ENCODE data around the gene STARD13.

DNA sequence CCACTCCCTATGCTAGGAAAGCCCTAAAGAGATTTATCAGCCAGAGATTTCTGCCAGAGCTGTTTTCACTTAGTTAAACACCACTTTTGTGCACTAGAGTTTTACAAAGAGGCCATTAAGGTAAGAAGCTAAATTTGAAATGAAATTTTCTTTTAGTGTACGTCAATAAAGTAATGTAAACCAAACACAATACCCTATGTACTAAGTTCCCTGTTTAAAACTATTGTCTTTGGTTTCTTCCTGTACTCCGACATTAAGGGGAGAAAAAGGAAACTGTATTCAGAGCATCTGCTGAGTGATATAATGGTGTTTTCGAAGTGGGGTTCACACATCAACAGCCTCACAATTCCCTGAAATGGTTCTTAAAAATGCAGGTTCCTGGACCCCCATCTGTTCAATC is 40.7 kb upstream of the STARD13 start:
- TF ChIP-seq CTCF (IDR thresholded peaks at IDR 0.05; ENCODE audit: insufficient read depth, low read length, poor library complexity, severe bottlenecking) (no peak), EZH2phosphoT487 (conservative IDR thresholded peaks at IDR 0.05; ENCODE audit: low read length) (no peak)
